ENCODE data around the gene RBPJ. TPM values are rescaled to one million over a fixed set of nuclear protein-coding genes. Genes with fewer than 3 reads are reported as not detected.
"Not testable (repeated sequence)": the region's sequence is repeated elsewhere in the genome, so short reads cannot be mapped to it uniquely, and the experiment has no call there.

Gene RBPJ
- total RNA-seq, 1 donor from 2014 or later = 118 TPM

DNA sequence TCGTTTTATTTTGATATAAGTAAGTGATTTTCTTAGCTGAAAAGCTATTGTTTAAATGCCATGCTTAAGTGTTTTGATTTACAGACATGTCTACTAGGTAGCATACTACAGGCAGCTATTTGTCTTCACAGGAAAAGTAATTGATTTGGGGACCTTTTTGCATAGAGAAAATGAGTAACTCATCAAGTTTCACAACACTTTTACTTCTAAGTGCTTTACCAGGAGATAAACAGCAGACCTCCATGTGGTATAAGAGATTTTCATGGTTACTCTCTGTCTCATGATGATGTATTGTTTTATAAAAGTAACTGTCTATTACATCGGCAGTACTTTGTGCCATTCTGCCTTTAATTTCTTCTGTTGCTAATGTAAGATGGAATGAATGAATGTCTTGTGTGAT, 28.7 kb downstream of the RBPJ start:
- TF ChIP-seq, protein P1, sequence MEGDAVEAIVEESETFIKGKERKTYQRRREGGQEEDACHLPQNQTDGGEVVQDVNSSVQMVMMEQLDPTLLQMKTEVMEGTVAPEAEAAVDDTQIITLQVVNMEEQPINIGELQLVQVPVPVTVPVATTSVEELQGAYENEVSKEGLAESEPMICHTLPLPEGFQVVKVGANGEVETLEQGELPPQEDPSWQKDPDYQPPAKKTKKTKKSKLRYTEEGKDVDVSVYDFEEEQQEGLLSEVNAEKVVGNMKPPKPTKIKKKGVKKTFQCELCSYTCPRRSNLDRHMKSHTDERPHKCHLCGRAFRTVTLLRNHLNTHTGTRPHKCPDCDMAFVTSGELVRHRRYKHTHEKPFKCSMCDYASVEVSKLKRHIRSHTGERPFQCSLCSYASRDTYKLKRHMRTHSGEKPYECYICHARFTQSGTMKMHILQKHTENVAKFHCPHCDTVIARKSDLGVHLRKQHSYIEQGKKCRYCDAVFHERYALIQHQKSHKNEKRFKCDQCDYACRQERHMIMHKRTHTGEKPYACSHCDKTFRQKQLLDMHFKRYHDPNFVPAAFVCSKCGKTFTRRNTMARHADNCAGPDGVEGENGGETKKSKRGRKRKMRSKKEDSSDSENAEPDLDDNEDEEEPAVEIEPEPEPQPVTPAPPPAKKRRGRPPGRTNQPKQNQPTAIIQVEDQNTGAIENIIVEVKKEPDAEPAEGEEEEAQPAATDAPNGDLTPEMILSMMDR (IDR thresholded peaks at IDR 0.05) = no peak
- intact Hi-C loops (cut with DNase I) = no loop called here
- no peak overlapping the region for H3K4me3 ChIP-seq
- ATAC-seq (no peak), DNase-seq (no peak)
- H3K27me3 ChIP-seq (ENCODE audit: low read depth) = no peaks in the 10 kb centered on the region
- H3K9me3 ChIP-seq = no peaks in the 10 kb centered on the region
- H3K36me3 ChIP-seq = no peaks in the 10 kb centered on the region
- no peak overlapping the region for H3K27ac ChIP-seq
- peaks cover 13% of the 10 kb centered on the region for H3K4me1 ChIP-seq

DNA sequence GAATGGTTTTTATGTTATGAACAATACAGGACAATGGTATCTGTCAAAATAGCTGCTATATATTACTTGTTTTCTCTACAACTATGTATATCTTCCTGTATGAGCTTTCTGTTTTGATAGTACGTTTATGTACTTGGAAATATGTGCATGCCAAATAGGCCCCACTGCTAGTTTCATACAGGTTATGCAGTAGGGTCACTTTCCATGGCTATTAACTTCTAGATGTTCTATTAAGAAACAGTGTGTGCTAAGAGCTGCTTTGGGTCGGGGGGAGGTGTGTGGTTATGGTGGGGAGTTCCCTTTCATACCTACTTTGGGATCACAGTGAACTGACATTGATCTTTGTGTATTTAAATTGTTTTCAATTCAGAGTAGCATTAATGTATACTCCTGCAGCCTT, 30.9 kb downstream of the RBPJ start:
- H3K9me3 ChIP-seq = no peaks in the 10 kb centered on the region
- H3K27me3 ChIP-seq (ENCODE audit: low read depth) = no peaks in the 10 kb centered on the region
- peaks cover 17% of the 10 kb centered on the region for H3K4me1 ChIP-seq
- DNase-seq (no peak), ATAC-seq (no peak)
- H3K4me3 ChIP-seq = no peak overlapping the region
- no peaks in the 10 kb centered on the region for H3K36me3 ChIP-seq
- TF ChIP-seq, protein P1 (IDR thresholded peaks at IDR 0.05) = no peak
- H3K27ac ChIP-seq = no peak overlapping the region
- intact Hi-C loops (cut with DNase I) = no loop called here

DNA sequence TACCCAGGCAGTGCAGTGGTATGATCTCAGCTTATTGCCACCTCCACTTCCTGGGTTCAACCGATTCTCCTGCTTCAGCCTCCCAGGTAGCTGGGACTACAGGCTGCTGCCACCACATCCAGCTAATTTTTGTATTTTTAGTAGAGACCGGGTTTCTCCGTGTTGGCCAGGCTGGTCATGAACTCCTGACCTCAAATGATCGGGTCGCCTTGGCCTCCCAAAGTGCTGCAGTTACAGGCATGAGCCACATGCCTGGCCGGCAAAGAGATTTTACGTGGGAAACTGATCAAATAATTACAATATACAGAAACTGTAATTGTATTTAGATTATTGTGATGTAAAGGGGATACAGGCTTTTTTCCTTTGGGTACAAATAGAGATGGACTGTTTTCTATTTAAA, 33.7 kb downstream of the RBPJ start:
- no peak overlapping the region for H3K4me3 ChIP-seq
- peaks cover 20% of the 10 kb centered on the region for H3K4me1 ChIP-seq
- no peaks in the 10 kb centered on the region for H3K27me3 ChIP-seq (ENCODE audit: low read depth)
- ATAC-seq (no peak), DNase-seq (no peak)
- TF ChIP-seq, protein P1 (IDR thresholded peaks at IDR 0.05) = no peak
- intact Hi-C loops (cut with DNase I) = no loop called here
- no peaks in the 10 kb centered on the region for H3K9me3 ChIP-seq
- no peaks in the 10 kb centered on the region for H3K36me3 ChIP-seq
- H3K27ac ChIP-seq = no peak overlapping the region

DNA sequence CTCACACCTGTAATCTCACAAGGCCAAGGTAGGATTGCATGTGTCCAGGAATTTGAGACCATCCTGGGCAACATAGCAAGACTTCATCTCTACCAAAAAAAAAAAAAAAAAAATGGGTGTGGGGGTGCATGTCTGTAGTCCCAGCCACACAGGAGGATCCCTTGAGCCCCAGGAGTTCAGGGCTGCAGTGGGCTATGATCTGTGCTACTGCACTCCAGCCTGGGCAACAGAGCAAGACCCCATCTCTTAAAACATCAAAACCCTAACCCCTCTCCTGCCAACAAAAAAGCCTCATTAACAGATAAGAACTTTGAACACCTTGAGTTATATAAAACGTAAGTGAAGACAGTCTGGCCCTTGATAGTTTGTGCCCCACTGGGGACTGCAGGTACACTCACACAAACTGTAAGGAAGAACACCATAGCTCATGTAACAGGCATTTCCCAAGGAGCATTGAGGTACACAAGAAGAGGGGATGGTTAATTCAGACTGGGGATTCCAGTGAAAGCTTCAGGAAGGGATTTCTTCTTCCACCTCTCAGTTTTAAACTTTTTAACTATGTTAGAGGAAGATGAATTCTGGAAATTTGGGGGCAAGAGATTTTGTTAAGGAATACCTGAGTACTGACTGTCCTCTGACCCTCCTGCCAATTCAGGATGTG, 34.7 kb downstream of the RBPJ start:
- H3K9me3 ChIP-seq = no peaks in the 10 kb centered on the region
- DNase-seq (no peak), ATAC-seq (peak in 1 of 2 donors; percentile 45)
- H3K4me3 ChIP-seq = no peak overlapping the region
- H3K36me3 ChIP-seq = no peaks in the 10 kb centered on the region
- H3K27ac ChIP-seq = no peak overlapping the region
- TF ChIP-seq, protein P1 (IDR thresholded peaks at IDR 0.05) = no peak
- H3K4me1 ChIP-seq = peaks cover 20% of the 10 kb centered on the region
- intact Hi-C loops (cut with DNase I) = no loop called here
- no peaks in the 10 kb centered on the region for H3K27me3 ChIP-seq (ENCODE audit: low read depth)

DNA sequence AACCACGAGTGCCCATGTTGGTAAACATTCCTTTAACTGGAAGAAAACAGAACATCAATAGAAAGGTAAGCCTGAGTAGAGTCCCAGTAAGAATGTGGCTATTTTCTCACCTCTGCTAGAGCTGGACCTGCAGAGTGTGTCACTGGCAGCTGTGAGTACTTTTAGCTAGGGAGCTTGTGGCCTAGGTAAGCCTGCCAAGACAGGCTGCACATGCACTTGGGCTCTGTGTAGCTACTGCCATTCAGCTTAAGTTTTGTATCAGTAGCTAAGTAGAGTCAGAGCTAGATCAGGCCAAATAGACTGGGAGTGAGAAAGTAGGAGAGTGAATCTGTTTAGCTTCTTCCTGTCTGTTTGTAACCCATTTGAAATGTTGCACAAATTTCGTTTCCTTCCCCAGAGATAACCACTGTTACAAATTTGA, 35.3 kb downstream of the RBPJ start:
- Histone ChIP-seq H3K4me1 (peaks cover 20% of the 10 kb centered on the region), H3K27ac (no peak overlapping the region), H3K9me3 (no peaks in the 10 kb centered on the region), H3K36me3 (no peaks in the 10 kb centered on the region), H3K27me3 (ENCODE audit: low read depth) (no peaks in the 10 kb centered on the region), H3K4me3 (no peak overlapping the region)
- intact Hi-C loops (cut with DNase I) = no loop called here
- peak; percentile 77 to 79 for ATAC-seq
- TF ChIP-seq, protein P1 (IDR thresholded peaks at IDR 0.05) = no peak
- no peak for DNase-seq

DNA sequence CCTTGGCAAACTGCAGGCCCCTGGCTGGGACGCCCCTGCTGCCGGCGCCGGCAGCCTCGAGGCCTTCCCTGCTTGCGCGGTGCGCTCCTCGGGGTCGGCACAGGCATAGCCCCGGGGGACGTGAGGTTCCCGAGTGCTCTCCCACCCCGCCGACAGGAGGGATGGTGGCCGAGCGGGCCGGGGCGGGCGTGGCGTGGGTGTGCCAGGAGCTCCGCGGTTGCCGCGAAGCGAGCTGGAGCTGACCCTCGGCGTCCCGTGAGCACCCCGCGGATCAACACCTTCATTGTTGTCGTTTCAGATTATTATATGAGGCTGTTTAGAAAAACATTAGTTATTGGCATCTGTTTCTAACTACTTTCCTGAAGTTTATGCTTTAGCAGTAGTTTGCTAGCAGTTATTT, 38.7 kb downstream of the RBPJ start:
- intact Hi-C loops (cut with DNase I); H3K4me3 ChIP-seq: not testable (repeated sequence)

More for the DNA sequence above, 38.7 kb downstream of the RBPJ start:
- not testable (repeated sequence) for H3K36me3 ChIP-seq; H3K27ac ChIP-seq; H3K27me3 ChIP-seq (ENCODE audit: low read depth); H3K9me3 ChIP-seq; DNase-seq
- ATAC-seq = peak in 1 of 2 donors; percentile 47
- H3K4me1 ChIP-seq = peaks cover 28% of the 10 kb centered on the region
